Neural cell (in vitro differentiated cells): ENCODE results near the gene NQO1. TPM values are rescaled to one million over a fixed set of nuclear protein-coding genes. Genes with fewer than 3 reads are reported as not detected.

Experiments
- H2AFZ ChIP-seq: fragments of 200-600, 300-800 bp; sonication (generic), shearing (Covaris generic); 2 replicates; pipeline ENCODE4 v1.6.0; 2014; ENCODE audit warnings: low read depth, mild to moderate bottlenecking, antibody characterized with exemption, low read length, moderate library complexity
- H3F3A ChIP-seq: fragments of 200-600 bp; shearing (Covaris generic); 2 replicates; pipeline ENCODE4 v1.6.1; 2016; ENCODE audit warnings: mild to moderate bottlenecking, moderate library complexity, mixed read lengths, antibody characterized with exemption, low read length; ENCODE audit not compliant: insufficient read depth, poor library complexity, severe bottlenecking
- H3K27ac ChIP-seq: fragments of 200-600, 300-800 bp; sonication (generic), shearing (Covaris generic); 2 replicates; pipeline ENCODE4 v1.5.1; 2014; ENCODE audit warnings: mild to moderate bottlenecking, low read length, moderate library complexity
- H3K27me3 ChIP-seq: fragments of 300-800, 200-600 bp; sonication (generic), shearing (Covaris generic); 2 replicates; pipeline ENCODE4 v1.6.0; 2014; ENCODE audit warnings: mild to moderate bottlenecking, low read depth, low read length, moderate library complexity; ENCODE audit not compliant: insufficient read depth
- H3K36me3 ChIP-seq: fragments of 300-800, 200-600 bp; sonication (generic), shearing (Covaris generic); 2 replicates; pipeline ENCODE4 v1.5.1; 2014; ENCODE audit warnings: mild to moderate bottlenecking, antibody characterized with exemption, low read length, moderate library complexity; ENCODE audit not compliant: insufficient read depth
- H3K4me2 ChIP-seq: fragments of 300-800, 200-600 bp; sonication (generic), shearing (Covaris generic); 2 replicates; pipeline ENCODE4 v1.6.0; 2014; ENCODE audit warnings: mild to moderate bottlenecking, low read length
- H3K4me3 ChIP-seq: fragments of 300-800, 200-600 bp; sonication (generic), shearing (Covaris generic); 2 replicates; pipeline ENCODE4 v1.5.1; 2014; ENCODE audit warnings: mild to moderate bottlenecking, low read length, moderate library complexity
- H3K79me2 ChIP-seq: fragments of 200-600 bp; shearing (Covaris generic); replicated peaks from 2 replicates; pipeline ENCODE4 v1.6.0; 2014; ENCODE audit warnings: mild to moderate bottlenecking, low read length, moderate library complexity; ENCODE audit not compliant: insufficient read depth
- H3K9ac ChIP-seq: fragments of 300-800, 200-600 bp; sonication (generic), shearing (Covaris generic); 2 replicates; pipeline ENCODE4 v1.6.1; 2016; ENCODE audit warnings: mild to moderate bottlenecking, low read length, mixed read lengths
- H3K9me2 ChIP-seq: fragments of 200-600 bp; shearing (Covaris generic); 2 replicates; pipeline ENCODE4 v1.6.1; 2016; ENCODE audit warnings: mild to moderate bottlenecking, low read length, mixed read lengths; ENCODE audit not compliant: insufficient read depth
- H3K9me3 ChIP-seq: fragments of 200-600, 300-800 bp; sonication (generic), shearing (Covaris generic); 2 replicates; pipeline ENCODE4 v1.6.1; 2016; ENCODE audit warnings: mild to moderate bottlenecking, mixed run types, low read length, moderate library complexity, mixed read lengths
- H4K20me1 ChIP-seq: fragments of 200-600 bp; shearing (Covaris generic); 2 replicates; pipeline ENCODE4 v1.6.1; 2016; ENCODE audit warnings: mild to moderate bottlenecking, mixed run types; ENCODE audit not compliant: insufficient read depth
- CTCF ChIP-seq: fragments of 450-650 bp; IDR thresholded peaks from 2 replicates; pipeline ENCODE4 v1.5.1; 2014; ENCODE audit warnings: antibody characterized with exemption, mild to moderate bottlenecking, moderate library complexity; ENCODE audit not compliant: poor library complexity, severe bottlenecking
- EP300 ChIP-seq: fragments of 450-650 bp; conservative IDR thresholded peaks from 2 replicates; pipeline ENCODE4 v1.6.1; 2014; ENCODE audit warnings: antibody characterized with exemption, mild to moderate bottlenecking, moderate library complexity; ENCODE audit not compliant: poor library complexity, severe bottlenecking
- EZH2 ChIP-seq: fragments of 200-600, 300-800 bp; shearing (Covaris generic), sonication (generic); IDR thresholded peaks from 2 replicates; pipeline ENCODE4 v1.6.1; 2014; ENCODE audit warnings: antibody characterized with exemption, low read length, borderline replicate concordance, mild to moderate bottlenecking; ENCODE audit not compliant: insufficient read depth, poor library complexity, severe bottlenecking
- MXI1 ChIP-seq: fragments of 450-650 bp; conservative IDR thresholded peaks from 2 replicates; pipeline ENCODE4 v1.6.1; 2014; ENCODE audit warnings: antibody characterized with exemption, mild to moderate bottlenecking; ENCODE audit not compliant: poor library complexity, severe bottlenecking
- POLR2AphosphoS5 ChIP-seq: IDR thresholded peaks from 2 replicates; pipeline ENCODE4 v1.6.1; 2012
- RAD21 ChIP-seq: fragments of 450-650 bp; conservative IDR thresholded peaks from 2 replicates; pipeline ENCODE4 v1.6.1; 2014; ENCODE audit warnings: antibody characterized with exemption, mild to moderate bottlenecking, moderate library complexity
- REST ChIP-seq: IDR thresholded peaks from 2 replicates; pipeline ENCODE4 v1.6.1; 2012; ENCODE audit warnings: borderline replicate concordance
- SMC3 ChIP-seq: fragments of 450-650 bp; conservative IDR thresholded peaks from 2 replicates; pipeline ENCODE4 v1.6.1; 2014; ENCODE audit warnings: antibody characterized with exemption, mild to moderate bottlenecking, moderate library complexity; ENCODE audit not compliant: poor library complexity
- TAF1 ChIP-seq: IDR thresholded peaks from 2 replicates; pipeline ENCODE4 v1.6.1; 2012; ENCODE audit warnings: low read depth
- polyA plus RNA-seq: library from polyadenylated mRNA; depleted of rRNA; stranded (reverse); fragments of >200 nt; gene quantifications from 2 replicates; pipeline ENCODE4 v1.2.3, GENCODE V29; 2014

NQO1 gene
- polyA plus RNA-seq, 1 donor from 2014 or later, result 5.1 TPM

GRCh38 chr16:69721441-69721957 lies 4.9 kb downstream of the NQO1 start:
- Histone ChIP-seq H3K9me3 (no peaks in the 10 kb centered on the region), H3K27ac (no peak overlapping the region), H3K9ac (no peak overlapping the region), H3K4me2 (no peak overlapping the region), H3F3A (no peaks in the 10 kb centered on the region), H3K36me3 (no peaks in the 10 kb centered on the region), H3K79me2 (no peaks in the 10 kb centered on the region), H3K27me3 (no peaks in the 10 kb centered on the region), H3K4me3 (no peak overlapping the region), H2AFZ (no peak overlapping the region), H4K20me1 (no peaks in the 10 kb centered on the region), H3K9me2 (no peaks in the 10 kb centered on the region)
- TF ChIP-seq RAD21, result no peak

- no peak overlapping the region for H2AFZ ChIP-seq
- no peaks in the 10 kb centered on the region for H3K9me3 ChIP-seq
- H3K9me2 ChIP-seq, result no peaks in the 10 kb centered on the region
- H3K79me2 ChIP-seq, result no peaks in the 10 kb centered on the region
- no peak overlapping the region for H3K4me2 ChIP-seq
- H3F3A ChIP-seq, result no peaks in the 10 kb centered on the region
- H4K20me1 ChIP-seq, result no peaks in the 10 kb centered on the region
- no peak for TF ChIP-seq MXI1
- no peak for TF ChIP-seq POLR2AphosphoS5
- TF ChIP-seq SMC3, result no peak
- no peak for TF ChIP-seq EZH2
- H3K36me3 ChIP-seq, result no peaks in the 10 kb centered on the region
- H3K9ac ChIP-seq, result no peak overlapping the region
- H3K27me3 ChIP-seq, result no peaks in the 10 kb centered on the region
- no peak overlapping the region for H3K27ac ChIP-seq
- H3K4me3 ChIP-seq, result no peak overlapping the region
These were observed 5.4 kb downstream of the NQO1 start for GRCh38 chr16:69720822-69721430.

GRCh38 chr16:69718111-69718764 lies 8.1 kb downstream of the NQO1 start:
- H3F3A ChIP-seq, result no peaks in the 10 kb centered on the region
- no peak overlapping the region for H3K4me3 ChIP-seq
- TF ChIP-seq POLR2AphosphoS5 (no peak), MXI1 (no peak), CTCF (no peak), EP300 (no peak), SMC3 (no peak), REST (no peak), TAF1 (no peak), RAD21 (no peak), EZH2 (no peak)
- no peak overlapping the region for H2AFZ ChIP-seq
- no peak overlapping the region for H3K4me2 ChIP-seq
- H3K9me2 ChIP-seq, result no peaks in the 10 kb centered on the region
- H3K27ac ChIP-seq, result no peak overlapping the region
- no peak overlapping the region for H3K9ac ChIP-seq
- no peaks in the 10 kb centered on the region for H4K20me1 ChIP-seq
- no peaks in the 10 kb centered on the region for H3K36me3 ChIP-seq
- H3K9me3 ChIP-seq, result no peaks in the 10 kb centered on the region
- H3K27me3 ChIP-seq, result no peaks in the 10 kb centered on the region
- H3K79me2 ChIP-seq, result no peaks in the 10 kb centered on the region
